Glomerular visceral epithelial cell (primary cell): ENCODE results near the gene CHST14.
"Not testable (repeated sequence)": the region's sequence is repeated elsewhere in the genome, so short reads cannot be mapped to it uniquely, and the experiment has no call there.

Experiments
- DNase-seq: peaks from one replicate; pipeline ENCODE4 v3.0.0-alpha.2; 2016; ENCODE audit errors: extremely low spot score

CHST14 gene

GRCh38 chr15:40440743-40441564, 29.8 kb upstream of the CHST14 start, which contains the start of gene BAHD1:
Gene BAHD1, plus strand, starts transcription at chr15:40440953. Its CDS starts 17,512 bp downstream, at chr15:40458465.
- peak; percentile 95 for DNase-seq

DNA sequence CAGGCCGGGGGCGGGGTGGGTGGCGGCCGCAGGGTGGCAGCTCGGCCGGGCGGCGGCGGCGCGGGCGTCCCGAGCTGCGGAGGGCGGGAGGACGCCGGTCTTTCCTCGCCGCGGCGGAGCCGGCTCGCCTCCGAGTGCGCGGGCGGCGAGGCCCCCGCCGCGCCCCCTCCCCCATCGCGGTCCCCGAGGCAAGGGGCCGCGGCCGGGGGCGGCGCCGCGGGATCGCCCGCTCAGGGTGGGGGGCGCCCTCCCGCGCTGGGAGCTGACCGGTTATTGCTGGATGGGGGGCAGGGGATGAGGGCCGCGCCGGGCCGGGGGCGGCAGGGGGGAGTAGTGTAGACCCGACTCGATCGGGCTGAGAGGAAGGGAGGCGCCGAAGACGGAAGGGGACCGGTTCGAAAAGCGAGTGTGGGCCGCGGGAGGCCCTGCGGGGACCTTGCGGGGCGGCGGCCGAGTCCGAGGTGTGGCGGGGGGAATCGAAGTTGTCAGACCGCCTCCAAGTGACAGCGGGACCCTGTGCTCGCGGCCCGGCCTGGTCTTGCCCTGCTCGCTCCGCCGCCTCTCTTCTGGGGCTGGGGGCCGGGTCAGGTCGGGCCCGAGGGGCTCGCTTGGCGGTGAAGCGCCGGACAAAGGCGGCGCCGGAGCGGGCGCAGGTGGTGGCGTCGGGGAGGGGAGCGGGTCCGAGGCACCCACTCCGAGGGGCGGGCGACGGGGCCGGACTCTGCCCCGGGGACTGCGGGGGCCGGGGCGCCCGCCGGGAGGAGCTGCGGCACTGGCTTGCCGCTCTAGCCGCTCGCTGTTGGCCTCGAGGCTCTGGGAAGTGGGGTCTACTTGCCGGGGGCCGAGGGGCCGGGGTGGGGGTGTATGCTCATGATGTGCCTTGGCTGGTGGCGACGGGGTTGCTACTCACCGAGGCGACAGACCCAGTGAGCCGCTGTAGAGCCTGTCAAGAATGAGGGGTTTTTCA, 28.9 kb upstream of the CHST14 start:
- DNase-seq: no peak

GRCh38 chr15:40443255-40443654, 27.5 kb upstream of the CHST14 start:
- no peak for DNase-seq

DNA sequence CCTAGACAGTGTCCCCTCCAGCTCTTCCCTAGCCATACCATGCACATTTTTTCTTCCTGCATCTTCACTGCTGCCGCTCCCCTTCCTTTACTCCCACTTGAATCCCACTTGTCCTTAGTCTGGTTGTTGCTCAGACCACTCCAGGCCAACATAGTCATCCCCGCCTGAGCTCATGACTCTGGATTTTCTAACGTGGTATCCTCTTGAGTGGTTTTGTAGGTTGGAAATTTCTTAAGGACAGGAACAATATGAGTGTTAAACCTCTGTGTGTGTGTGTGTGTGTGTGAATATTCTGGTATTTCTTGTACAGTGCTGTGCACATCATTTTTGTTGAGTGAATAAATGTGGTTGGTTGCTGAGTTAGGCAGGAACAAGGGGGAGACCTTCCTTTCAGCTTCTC, 26.9 kb upstream of the CHST14 start:
- no peak for DNase-seq

DNA sequence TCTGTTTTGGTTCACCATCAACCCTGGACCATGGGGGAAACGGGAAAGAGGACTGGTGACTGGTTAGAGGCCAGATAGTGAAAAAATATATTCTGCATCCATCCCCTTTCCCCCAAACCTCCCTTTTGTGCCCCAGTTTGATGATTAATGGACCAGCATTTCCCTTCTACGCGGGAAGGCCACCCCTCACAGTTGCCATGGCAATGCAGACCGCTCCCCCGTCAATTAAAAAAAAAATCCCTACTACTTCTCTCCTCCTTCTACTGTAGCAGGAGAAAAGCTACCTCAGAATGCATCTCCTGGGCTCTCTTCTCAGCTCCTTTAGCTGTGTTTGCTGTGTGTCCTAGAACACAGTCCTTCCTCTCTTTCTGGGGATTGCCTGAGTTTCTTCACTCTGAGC, 26.0 kb upstream of the CHST14 start:
- DNase-seq: no peak

DNA sequence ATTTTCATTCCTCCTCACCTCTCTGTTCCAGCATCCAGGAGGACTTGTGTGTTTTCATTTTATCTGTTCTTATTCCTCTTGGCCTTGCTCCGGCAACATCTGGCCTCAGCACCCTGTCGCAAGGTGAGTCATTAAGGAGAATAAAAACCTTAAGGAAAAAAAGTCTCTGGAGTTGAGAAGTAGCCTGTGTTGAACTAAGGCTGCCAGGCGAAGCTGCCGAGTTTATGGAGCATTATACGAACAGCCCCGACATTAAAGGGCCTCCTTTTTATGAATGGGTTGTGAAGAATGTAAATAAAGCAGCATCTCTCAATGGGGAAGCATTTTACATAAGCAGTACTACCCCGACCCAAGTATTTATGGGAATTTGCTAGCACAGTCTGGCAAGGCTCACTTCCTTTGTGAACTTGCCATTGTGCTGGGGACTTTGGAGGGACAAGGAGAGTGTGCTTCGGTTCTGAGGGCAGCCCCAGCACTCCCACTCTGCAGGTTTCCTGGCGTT, 25.3 kb upstream of the CHST14 start:
- peak; percentile 27 for DNase-seq

GRCh38 chr15:40446144-40446543, 24.6 kb upstream of the CHST14 start:
- no peak for DNase-seq

GRCh38 chr15:40448354-40448753, 22.4 kb upstream of the CHST14 start:
- no peak for DNase-seq

- DNase-seq: peak; percentile 52
These were observed 21.5 kb upstream of the CHST14 start for GRCh38 chr15:40449275-40449674.

GRCh38 chr15:40450047-40450446, 20.7 kb upstream of the CHST14 start:
- no peak for DNase-seq

GRCh38 chr15:40451527-40452158, 19.1 kb upstream of the CHST14 start:
- DNase-seq: no peak

- DNase-seq: no peak
These were observed 18.3 kb upstream of the CHST14 start for GRCh38 chr15:40452296-40453090.

DNA sequence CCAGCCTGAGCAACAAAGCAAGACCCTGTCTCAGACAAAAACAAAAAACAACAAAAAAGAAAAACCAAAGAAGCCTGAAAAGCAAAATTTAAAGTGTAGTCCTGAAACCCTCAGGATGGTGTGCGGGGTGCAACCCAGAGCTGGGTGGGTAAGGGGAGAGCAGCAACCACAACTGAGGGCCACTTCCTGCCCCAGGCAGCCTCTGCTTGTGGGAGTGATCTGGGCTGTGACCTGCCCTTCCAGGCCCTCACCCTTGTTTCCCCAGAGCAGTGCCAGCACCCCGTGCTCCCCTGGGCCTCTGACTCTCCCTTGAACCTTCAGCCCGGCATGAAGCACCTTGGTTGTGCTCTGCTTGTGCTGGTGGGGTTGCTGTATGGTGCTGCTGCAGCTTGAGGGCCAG, 16.8 kb upstream of the CHST14 start:
- DNase-seq: not testable (repeated sequence)

GRCh38 chr15:40454904-40455391, 15.8 kb upstream of the CHST14 start:
- no peak for DNase-seq

GRCh38 chr15:40456299-40456712, 14.5 kb upstream of the CHST14 start:
- no peak for DNase-seq

DNA sequence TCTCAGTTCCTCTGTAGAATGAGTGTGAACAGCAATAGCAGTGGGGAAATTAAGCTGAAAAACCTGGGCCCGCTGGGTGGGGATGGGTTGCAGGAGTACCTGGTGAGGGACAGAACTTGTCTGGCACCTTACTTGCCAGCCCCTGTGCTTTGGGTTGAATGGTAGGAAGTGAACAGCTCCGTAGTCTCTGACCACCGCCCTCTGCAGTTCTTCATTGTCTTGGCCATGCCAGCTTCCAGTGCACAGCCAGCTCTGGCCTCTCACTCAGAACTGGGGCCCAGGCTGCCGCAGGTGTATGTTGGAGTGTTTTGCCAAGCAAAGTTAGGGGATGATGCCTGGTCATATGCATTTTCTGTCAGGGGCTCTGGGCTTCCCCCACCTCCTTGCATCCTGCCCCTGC, 14.0 kb upstream of the CHST14 start:
- no peak for DNase-seq

- DNase-seq: no peak
These were observed 12.1 kb upstream of the CHST14 start for GRCh38 chr15:40458495-40459371.

DNA sequence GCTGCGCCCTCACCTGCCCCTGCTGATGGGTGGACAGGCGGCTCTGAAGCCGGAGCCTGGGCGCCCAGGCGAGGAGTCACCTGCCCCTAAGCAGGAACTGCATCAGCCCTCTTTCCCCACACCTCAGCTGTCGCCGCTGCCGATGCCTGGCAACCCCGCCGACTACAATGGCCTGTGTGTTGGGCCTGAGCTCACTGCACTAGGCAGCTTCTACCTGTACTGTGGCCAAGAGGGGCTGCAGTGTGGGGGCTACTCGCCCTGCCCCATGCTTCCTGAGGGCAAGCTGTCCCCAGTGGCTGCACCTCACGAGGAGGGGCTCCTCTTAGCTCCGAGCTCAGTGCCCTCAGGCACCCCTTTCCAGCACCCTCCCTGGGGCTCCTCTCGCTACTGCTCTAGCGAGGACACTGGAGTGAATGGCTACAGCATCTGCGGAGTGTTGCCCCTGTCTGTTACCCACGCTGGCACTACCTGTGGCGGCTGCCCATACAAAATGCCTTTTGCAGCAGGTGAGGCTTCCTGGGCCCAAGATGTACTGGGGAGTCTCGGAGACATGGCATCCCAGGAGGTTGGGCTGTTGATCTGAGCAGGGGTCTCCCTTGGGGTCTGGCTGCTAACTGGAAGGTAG, 11.3 kb upstream of the CHST14 start:
- no peak for DNase-seq

GRCh38 chr15:40460404-40460803, 10.4 kb upstream of the CHST14 start:
- no peak for DNase-seq
